HepG2 (cell line): ENCODE measurements around the gene FRK. TPM values are rescaled to one million over a fixed set of nuclear protein-coding genes. Genes with fewer than 3 reads are reported as not detected.

ENCODE experiments used
- ATM ChIP-seq: fragments of 450-650 bp; IDR thresholded peaks from 2 replicates; pipeline ENCODE4 v1.7.1; 2017; ENCODE audit warnings: mild to moderate bottlenecking, borderline replicate concordance
- CREB1 ChIP-seq, 2 experiments: fragments of 450-650 bp in 1 of 2; IDR thresholded peaks; 2 replicates each; pipeline ENCODE4 v1.6.1; 2016 to 2017; ENCODE audit warnings: control low read depth in 1 of 2, mild to moderate bottlenecking in 1 of 2, missing compliant biosample characterization in 1 of 2, missing genetic modification characterization in 1 of 2
- ERF ChIP-seq: IDR thresholded peaks from 2 replicates; pipeline ENCODE4 v1.6.1; 2018; ENCODE audit warnings: missing biosample characterization, missing genetic modification reagents
- FOXP1 ChIP-seq, 2 experiments: fragments of 450-650 bp in 1 of 2; IDR thresholded peaks; 2 replicates each; pipeline ENCODE4 v1.6.1; 2017 to 2018; ENCODE audit warnings: antibody characterized with exemption in 1 of 2
- FUBP1 ChIP-seq: sonication (generic); formaldehyde crosslinking; IDR thresholded peaks from 2 replicates; pipeline ENCODE4 v1.5.1; 2020; ENCODE audit warnings: missing genetic modification reagents, mild to moderate bottlenecking, borderline replicate concordance
- GZF1 ChIP-seq: sonication (generic); formaldehyde crosslinking; IDR thresholded peaks from 2 replicates; pipeline ENCODE4 v1.5.1; 2020; ENCODE audit warnings: mild to moderate bottlenecking, missing genetic modification reagents
- HOXA3 ChIP-seq: sonication (generic); formaldehyde crosslinking; IDR thresholded peaks from 2 replicates; pipeline ENCODE4 v1.5.0; 2020; ENCODE audit warnings: missing genetic modification reagents
- KDM2A ChIP-seq: sonication (generic); formaldehyde crosslinking; IDR thresholded peaks from 2 replicates; pipeline ENCODE4 v1.4.0; 2020; ENCODE audit warnings: low read depth, missing genetic modification reagents, borderline replicate concordance
- PITX1 ChIP-seq: sonication (generic); formaldehyde crosslinking; IDR thresholded peaks from 2 replicates; pipeline ENCODE4 v1.5.1; 2020; ENCODE audit warnings: mild to moderate bottlenecking, missing genetic modification reagents
- RAD51 ChIP-seq: fragments of 450-650 bp; IDR thresholded peaks from 2 replicates; pipeline ENCODE4 v1.6.1; 2016; ENCODE audit warnings: borderline replicate concordance
- RCOR2 ChIP-seq: IDR thresholded peaks from 2 replicates; pipeline ENCODE4 v1.6.1; 2016; ENCODE audit warnings: missing biosample characterization, missing genetic modification reagents
- SATB2 ChIP-seq: sonication (generic); formaldehyde crosslinking; IDR thresholded peaks from 2 replicates; pipeline ENCODE4 v1.5.0; 2020; ENCODE audit warnings: missing genetic modification reagents
- SETDB1 ChIP-seq: sonication (generic); formaldehyde crosslinking; IDR thresholded peaks from 2 replicates; pipeline ENCODE4 v1.5.1; 2020; ENCODE audit warnings: missing genetic modification reagents, mild to moderate bottlenecking, borderline replicate concordance
- SSRP1 ChIP-seq: IDR thresholded peaks from 2 replicates; pipeline ENCODE4 v1.6.1; 2016; ENCODE audit warnings: control low read depth
- TAF15 ChIP-seq: fragments of 200-400 bp; formaldehyde crosslinking; IDR thresholded peaks from one replicate; pipeline ENCODE4 v1.6.1; 2018; ENCODE audit warnings: mild to moderate bottlenecking, low read depth, low read length; ENCODE audit not compliant: poor library complexity, severe bottlenecking
- ZBTB34 ChIP-seq: sonication (generic); formaldehyde crosslinking; IDR thresholded peaks from 2 replicates; pipeline ENCODE4 v1.8.0; 2022; ENCODE audit warnings: mild to moderate bottlenecking, missing genetic modification reagents
- ZFP82 ChIP-seq: sonication (generic); formaldehyde crosslinking; IDR thresholded peaks from 2 replicates; pipeline ENCODE4 v1.5.1; 2020; ENCODE audit warnings: mild to moderate bottlenecking, missing genetic modification reagents, borderline replicate concordance
- ZKSCAN8 ChIP-seq: IDR thresholded peaks from 2 replicates; pipeline ENCODE4 v1.6.1; 2016; ENCODE audit warnings: borderline replicate concordance, missing genetic modification reagents, missing compliant biosample characterization
- ZNF30 ChIP-seq: sonication (generic); formaldehyde crosslinking; IDR thresholded peaks from 2 replicates; pipeline ENCODE4 v1.5.0; 2020; ENCODE audit warnings: mild to moderate bottlenecking, missing genetic modification reagents
- ZNF501 ChIP-seq: sonication (generic); formaldehyde crosslinking; IDR thresholded peaks from 2 replicates; pipeline ENCODE4 v1.5.1; 2020; ENCODE audit warnings: mild to moderate bottlenecking, moderate library complexity, missing genetic modification reagents
- ZNF558 ChIP-seq: sonication (generic); formaldehyde crosslinking; IDR thresholded peaks from 2 replicates; pipeline ENCODE4 v1.9.0; 2022; ENCODE audit warnings: mild to moderate bottlenecking, missing genetic modification reagents, borderline replicate concordance
- ZNF562 ChIP-seq: sonication (generic); formaldehyde crosslinking; IDR thresholded peaks from 2 replicates; pipeline ENCODE4 v1.8.0; 2022; ENCODE audit warnings: missing genetic modification reagents, borderline replicate concordance
- ZNF564 ChIP-seq: sonication (generic); formaldehyde crosslinking; IDR thresholded peaks from 2 replicates; pipeline ENCODE4 v1.8.1; 2023; ENCODE audit warnings: mild to moderate bottlenecking, missing genetic modification reagents
- ZNF660 ChIP-seq: sonication (generic); formaldehyde crosslinking; IDR thresholded peaks from 2 replicates; pipeline ENCODE4 v1.5.1; 2020; ENCODE audit warnings: mild to moderate bottlenecking, low read depth, missing genetic modification reagents, borderline replicate concordance
- ZNF749 ChIP-seq: sonication (generic); formaldehyde crosslinking; IDR thresholded peaks from 2 replicates; pipeline ENCODE4 v1.8.0; 2022; ENCODE audit warnings: mild to moderate bottlenecking, missing genetic modification reagents, moderate library complexity, borderline replicate concordance
- ZNF784 ChIP-seq: sonication (generic); formaldehyde crosslinking; IDR thresholded peaks from 2 replicates; pipeline ENCODE4 v1.5.1; 2020; ENCODE audit warnings: missing genetic modification reagents, mild to moderate bottlenecking, borderline replicate concordance
- ZSCAN21 ChIP-seq: sonication (generic); formaldehyde crosslinking; IDR thresholded peaks from 2 replicates; pipeline ENCODE4 v1.8.0; 2022; ENCODE audit warnings: mild to moderate bottlenecking, missing genetic modification reagents, moderate library complexity, borderline replicate concordance
- polyA plus RNA-seq, 8 experiments: library from polyadenylated mRNA; depleted of rRNA in 3 of 8; stranded (reverse) in 7 of 8; unstranded in 1 of 8; fragments of >200 nt; fragmentation: Illumina TruSeq in 4 of 8; extraction: Trizol in 4 of 8; gene quantifications; 2 replicates each; pipeline versions ENCODE4 v1.2.1 to v1.2.3, GENCODE V29; 2011 to 2016; ENCODE audit warnings: low read depth in 4 of 8, missing spikeins in 1 of 8, mixed read lengths in 1 of 8; ENCODE audit not compliant: insufficient read depth in 1 of 8
- total RNA-seq, 5 experiments: library from RNA; depleted of rRNA; stranded (reverse); fragments of >200 nt; fragmentation: Illumina TruSeq; extraction: Trizol; gene quantifications; 2 replicates each; pipeline ENCODE4 v1.2.3, GENCODE V29; 2016; ENCODE audit warnings: low read depth in 1 of 5

The FRK gene
- total and polyA plus RNA-seq, 2 of the 13 experiments (the other 11 are each of a cell fraction or from before 2014, with no cell fraction given) = 1.3 to 2.9 TPM

GRCh38 chr6:116059713-116060571 lies 749 bp downstream of the FRK start (continued):
- TF ChIP-seq FUBP1 (CRISPR knock-in tag) = no peak
- TF ChIP-seq ZNF501 (CRISPR knock-in tag) = peak; percentile 43; the same call in 1 of the 2 replicates
- no peak for TF ChIP-seq ZNF564 (CRISPR knock-in tag)
- no peak for TF ChIP-seq ZNF660 (CRISPR knock-in tag)
- TF ChIP-seq SETDB1 (CRISPR knock-in tag) = no peak
- no peak for TF ChIP-seq ZNF749 (CRISPR knock-in tag)
- no peak for TF ChIP-seq FOXP1 (IDR thresholded peaks at IDR 0.05)
- no peak for TF ChIP-seq FOXP1 (CRISPR knock-in tag; IDR thresholded peaks at IDR 0.05)
- TF ChIP-seq ERF (CRISPR knock-in tag) = no peak; the same call in 1 of the 2 replicates
- no peak for TF ChIP-seq GZF1
- no peak for TF ChIP-seq RAD51
- TF ChIP-seq HOXA3 = peak; percentile 18; the same call in 1 of the 2 replicates
- no peak for TF ChIP-seq CREB1 (IDR thresholded peaks at IDR 0.05)
- no peak for TF ChIP-seq CREB1 (CRISPR knock-in tag; IDR thresholded peaks at IDR 0.05)
- TF ChIP-seq ZNF30 = no peak
- TF ChIP-seq ZBTB34 (CRISPR knock-in tag) = no peak
- TF ChIP-seq SATB2 (CRISPR knock-in tag) = no peak; the same call in 1 of the 2 replicates
- no peak for TF ChIP-seq ZSCAN21 (CRISPR knock-in tag)
- no peak for TF ChIP-seq ZNF784 (CRISPR knock-in tag)
- TF ChIP-seq RCOR2 (CRISPR knock-in tag) = no peak
- TF ChIP-seq ZFP82 (CRISPR knock-in tag) = no peak
- no peak for TF ChIP-seq ZNF558 (CRISPR knock-in tag)
- TF ChIP-seq PITX1 (CRISPR knock-in tag) = no peak
- TF ChIP-seq SSRP1 = no peak
- no peak for TF ChIP-seq TAF15
- no peak for TF ChIP-seq ZNF562 (CRISPR knock-in tag)
- peak; percentile 58; the same call in 1 of the 2 replicates for TF ChIP-seq KDM2A (CRISPR knock-in tag)
- no peak for TF ChIP-seq ZKSCAN8 (CRISPR knock-in tag)
- TF ChIP-seq ATM = no peak
